Loucy (cell line): ENCODE results near the gene OAS1.

Source experiments
- H2AFZ ChIP-seq: fragments of 200-600 bp; sonication (generic); 2 replicates; pipeline ENCODE4 v1.6.0; 2016; ENCODE audit warnings: antibody characterized with exemption, mild to moderate bottlenecking, low read length, moderate library complexity
- H3F3A ChIP-seq: fragments of 200-600 bp; 2 replicates; pipeline ENCODE4 v1.6.0; 2016; ENCODE audit warnings: antibody characterized with exemption, low read depth, mild to moderate bottlenecking
- H3K27me3 ChIP-seq: fragments of 200-600 bp; sonication (generic); 2 replicates; pipeline ENCODE4 v1.6.1; 2014; ENCODE audit warnings: low read length, mild to moderate bottlenecking; ENCODE audit not compliant: insufficient read depth, poor library complexity, severe bottlenecking
- H3K36me3 ChIP-seq: fragments of 200-600 bp; sonication (generic); 2 replicates; pipeline ENCODE4 v1.6.1; 2016; ENCODE audit warnings: low read length; ENCODE audit not compliant: insufficient read depth
- H3K4me1 ChIP-seq: fragments of 200-600 bp; sonication (generic); 2 replicates; pipeline ENCODE4 v1.5.1; 2014; ENCODE audit warnings: low read length, mild to moderate bottlenecking; ENCODE audit not compliant: insufficient read depth, poor library complexity, severe bottlenecking
- H3K4me2 ChIP-seq: fragments of 200-600 bp; sonication (generic); 2 replicates; pipeline ENCODE4 v1.6.0; 2014; ENCODE audit warnings: antibody characterized with exemption, low read length, low read depth, mild to moderate bottlenecking; ENCODE audit not compliant: poor library complexity, severe bottlenecking
- H3K4me3 ChIP-seq: fragments of 200-600 bp; sonication (generic); 2 replicates; pipeline ENCODE4 v1.5.1; 2014; ENCODE audit warnings: low read length, mild to moderate bottlenecking, mixed read lengths; ENCODE audit not compliant: poor library complexity, severe bottlenecking
- H3K79me2 ChIP-seq: fragments of 200-600 bp; sonication (generic); 2 replicates; pipeline ENCODE4 v1.6.1; 2014; ENCODE audit warnings: low read length; ENCODE audit not compliant: insufficient read depth
- H3K9ac ChIP-seq: fragments of 200-600 bp; sonication (generic); 2 replicates; pipeline ENCODE4 v1.6.0; 2014; ENCODE audit warnings: mild to moderate bottlenecking, low read depth, low read length, moderate library complexity; ENCODE audit not compliant: poor library complexity, severe bottlenecking
- H3K9me2 ChIP-seq: fragments of 200-600 bp; sonication (generic); replicated peaks from 2 replicates; pipeline ENCODE4 v1.6.1; 2016; ENCODE audit warnings: low read depth, low read length, mixed read lengths
- H3K9me3 ChIP-seq: fragments of 200-600 bp; sonication (generic); 2 replicates; pipeline ENCODE4 v1.6.1; 2014; ENCODE audit warnings: mild to moderate bottlenecking, antibody characterized with exemption, low read length, low read depth; ENCODE audit not compliant: insufficient read depth
- H4K20me1 ChIP-seq: fragments of 200-600 bp; sonication (generic); 2 replicates; pipeline ENCODE4 v1.6.0; 2014; ENCODE audit warnings: antibody characterized with exemption, low read length, mild to moderate bottlenecking; ENCODE audit not compliant: insufficient read depth, poor library complexity, severe bottlenecking
- CTCF ChIP-seq: fragments of 200-600 bp; sonication (generic); conservative IDR thresholded peaks from 2 replicates; pipeline ENCODE4 v1.5.1; 2014; ENCODE audit warnings: mild to moderate bottlenecking, antibody characterized with exemption, low read length
- EZH2phosphoT487 ChIP-seq: fragments of 200-600 bp; IDR thresholded peaks from 2 replicates; pipeline ENCODE4 v1.6.1; 2018; ENCODE audit warnings: antibody characterized with exemption, mild to moderate bottlenecking, moderate library complexity, borderline replicate concordance

The OAS1 gene

DNA sequence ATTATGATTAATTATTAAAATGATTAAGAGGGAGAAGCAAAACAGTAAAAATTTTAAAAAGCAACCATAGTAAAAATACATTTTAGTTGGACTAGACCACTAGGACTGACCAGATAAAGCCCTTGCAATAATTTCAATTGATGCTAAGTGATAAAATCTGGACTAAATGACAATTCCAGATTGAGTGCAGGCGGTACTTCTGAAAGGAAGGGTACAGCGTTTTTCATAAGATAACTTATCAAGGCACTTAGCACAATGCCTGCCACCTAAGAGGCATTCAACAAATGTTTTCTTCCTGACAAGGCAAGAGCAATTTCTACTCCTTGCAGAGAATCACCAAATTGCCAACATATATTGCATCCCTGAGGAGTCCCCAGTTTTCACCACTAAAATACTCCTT lies 37.7 kb upstream of the OAS1 start:
- no peaks in the 10 kb centered on the region for H3K4me1 ChIP-seq
- no peaks in the 10 kb centered on the region for H3K9me2 ChIP-seq
- no peaks in the 10 kb centered on the region for H3K36me3 ChIP-seq
- no peak overlapping the region for H3K9ac ChIP-seq
- no peak for TF ChIP-seq EZH2phosphoT487
- TF ChIP-seq CTCF: no peak
- H3K4me2 ChIP-seq: no peak overlapping the region
- no peak overlapping the region for H2AFZ ChIP-seq
- no peaks in the 10 kb centered on the region for H3K27me3 ChIP-seq
- no peaks in the 10 kb centered on the region for H3K79me2 ChIP-seq
- no peaks in the 10 kb centered on the region for H4K20me1 ChIP-seq
- H3K9me3 ChIP-seq: no peaks in the 10 kb centered on the region
- H3K4me3 ChIP-seq: no peak overlapping the region
- H3F3A ChIP-seq: no peaks in the 10 kb centered on the region

DNA sequence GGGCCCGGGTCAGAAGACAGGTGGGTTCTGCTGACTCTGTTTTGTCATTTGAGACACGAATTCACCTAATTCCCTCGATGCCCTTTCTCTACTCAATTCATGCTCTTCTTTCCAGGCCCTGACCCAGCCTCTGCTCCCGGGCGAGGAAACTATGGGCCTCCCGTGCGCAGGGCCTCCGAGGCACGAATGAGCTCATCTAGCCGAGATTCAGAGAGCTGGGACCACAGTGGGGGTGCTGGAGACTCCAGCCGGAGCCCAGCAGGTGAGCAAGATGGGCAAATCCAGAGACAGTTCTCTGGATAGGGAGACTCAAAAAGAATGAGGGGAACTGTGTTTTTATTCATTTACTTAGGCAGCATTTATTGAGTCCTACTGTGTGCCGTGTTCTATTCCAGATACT lies 37.0 kb upstream of the OAS1 start:
- Histone ChIP-seq H3K4me2 (no peak overlapping the region), H3K4me1 (no peaks in the 10 kb centered on the region), H3K27me3 (no peaks in the 10 kb centered on the region), H3K9me3 (no peaks in the 10 kb centered on the region), H4K20me1 (no peaks in the 10 kb centered on the region), H3K79me2 (no peaks in the 10 kb centered on the region), H3K36me3 (no peaks in the 10 kb centered on the region), H3F3A (no peaks in the 10 kb centered on the region), H3K9me2 (no peaks in the 10 kb centered on the region), H3K9ac (no peak overlapping the region), H3K4me3 (no peak overlapping the region), H2AFZ (no peak overlapping the region)
- no peak for TF ChIP-seq EZH2phosphoT487
- TF ChIP-seq CTCF: no peak

DNA sequence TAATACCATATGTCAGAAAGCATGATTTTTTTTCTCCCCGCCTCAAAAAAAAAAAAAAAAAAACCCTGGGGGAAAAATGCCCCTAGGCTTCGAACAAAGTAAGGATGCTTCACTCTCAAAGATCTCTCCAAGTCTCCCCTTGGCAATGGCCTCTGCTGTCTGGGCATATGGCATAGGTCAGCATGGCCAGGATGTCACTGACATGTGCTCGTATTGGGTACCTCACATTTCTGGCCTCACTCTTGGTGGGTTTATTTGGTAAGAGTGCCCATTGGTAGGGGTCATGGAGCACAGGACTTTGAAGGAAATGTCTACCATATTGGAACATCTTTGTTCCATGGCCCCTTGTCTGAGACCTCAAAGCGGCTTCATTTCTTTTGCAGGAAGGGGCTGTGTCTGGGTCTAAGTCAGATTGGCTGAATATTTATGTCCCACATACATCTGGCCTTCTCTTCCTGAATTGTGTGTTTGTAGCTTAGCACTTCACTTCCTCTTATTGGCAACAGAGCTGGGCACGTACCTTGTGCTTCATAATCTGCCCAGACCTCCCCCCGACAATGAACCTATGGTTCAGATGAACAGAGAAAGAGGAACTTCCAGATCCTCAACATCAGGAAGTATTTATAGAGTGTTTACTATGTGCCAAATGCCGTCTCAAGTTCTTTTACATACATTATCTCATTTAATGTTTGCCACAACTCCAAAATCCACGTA lies 36.3 kb upstream of the OAS1 start:
- Histone ChIP-seq H3K36me3 (no peaks in the 10 kb centered on the region), H3K27me3 (no peaks in the 10 kb centered on the region), H2AFZ (no peak overlapping the region), H4K20me1 (no peaks in the 10 kb centered on the region), H3K9me2 (no peaks in the 10 kb centered on the region), H3K4me1 (no peaks in the 10 kb centered on the region), H3K79me2 (no peaks in the 10 kb centered on the region), H3K9me3 (no peaks in the 10 kb centered on the region), H3K4me2 (no peak overlapping the region), H3K9ac (no peak overlapping the region), H3F3A (no peaks in the 10 kb centered on the region), H3K4me3 (no peak overlapping the region)
- no peak for TF ChIP-seq EZH2phosphoT487
- TF ChIP-seq CTCF: no peak
